ENCODE data around the gene FOXN3.

The FOXN3 gene

GRCh38 chr14:89288114-89288513, 128.9 kb downstream of the FOXN3 start:
- no peak overlapping the region for H3K27ac ChIP-seq
- no peaks in the 10 kb centered on the region for H3K9me3 ChIP-seq
- intact Hi-C loops (cut with DNase I; ENCODE audit: low total_unique reads): no loop called here
- peaks cover 0 to 29% (median 16%) of the 10 kb centered on the region in 4 donors for H3K4me1 ChIP-seq
- no peak for DNase-seq
- TF ChIP-seq, protein P1, sequence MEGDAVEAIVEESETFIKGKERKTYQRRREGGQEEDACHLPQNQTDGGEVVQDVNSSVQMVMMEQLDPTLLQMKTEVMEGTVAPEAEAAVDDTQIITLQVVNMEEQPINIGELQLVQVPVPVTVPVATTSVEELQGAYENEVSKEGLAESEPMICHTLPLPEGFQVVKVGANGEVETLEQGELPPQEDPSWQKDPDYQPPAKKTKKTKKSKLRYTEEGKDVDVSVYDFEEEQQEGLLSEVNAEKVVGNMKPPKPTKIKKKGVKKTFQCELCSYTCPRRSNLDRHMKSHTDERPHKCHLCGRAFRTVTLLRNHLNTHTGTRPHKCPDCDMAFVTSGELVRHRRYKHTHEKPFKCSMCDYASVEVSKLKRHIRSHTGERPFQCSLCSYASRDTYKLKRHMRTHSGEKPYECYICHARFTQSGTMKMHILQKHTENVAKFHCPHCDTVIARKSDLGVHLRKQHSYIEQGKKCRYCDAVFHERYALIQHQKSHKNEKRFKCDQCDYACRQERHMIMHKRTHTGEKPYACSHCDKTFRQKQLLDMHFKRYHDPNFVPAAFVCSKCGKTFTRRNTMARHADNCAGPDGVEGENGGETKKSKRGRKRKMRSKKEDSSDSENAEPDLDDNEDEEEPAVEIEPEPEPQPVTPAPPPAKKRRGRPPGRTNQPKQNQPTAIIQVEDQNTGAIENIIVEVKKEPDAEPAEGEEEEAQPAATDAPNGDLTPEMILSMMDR (IDR thresholded peaks at IDR 0.05): no peak
- H3K4me3 ChIP-seq: no peak overlapping the region
- peaks cover 0 to 12% (median 4%) of the 10 kb centered on the region in 3 donors for H3K36me3 ChIP-seq
- H3K27me3 ChIP-seq: no peaks in the 10 kb centered on the region

GRCh38 chr14:89284333-89285058, 132.5 kb downstream of the FOXN3 start:
- peak in 1 of 2 donors; percentile 66 for DNase-seq
- H3K36me3 ChIP-seq: peaks cover 9 to 13% (median 13%) of the 10 kb centered on the region in 3 donors
- peak overlapping the region; percentile 53 to 67 for H3K27ac ChIP-seq
- peak overlapping the region in 1 of 2 donors; percentile 3 for H3K4me3 ChIP-seq
- no peaks in the 10 kb centered on the region for H3K27me3 ChIP-seq
- no peaks in the 10 kb centered on the region for H3K9me3 ChIP-seq
- H3K4me1 ChIP-seq: peaks cover 0 to 16% (median 12%) of the 10 kb centered on the region in 4 donors
- intact Hi-C loops (cut with DNase I; ENCODE audit: low total_unique reads): no loop called here
- TF ChIP-seq, protein P1 (IDR thresholded peaks at IDR 0.05): no peak

DNA sequence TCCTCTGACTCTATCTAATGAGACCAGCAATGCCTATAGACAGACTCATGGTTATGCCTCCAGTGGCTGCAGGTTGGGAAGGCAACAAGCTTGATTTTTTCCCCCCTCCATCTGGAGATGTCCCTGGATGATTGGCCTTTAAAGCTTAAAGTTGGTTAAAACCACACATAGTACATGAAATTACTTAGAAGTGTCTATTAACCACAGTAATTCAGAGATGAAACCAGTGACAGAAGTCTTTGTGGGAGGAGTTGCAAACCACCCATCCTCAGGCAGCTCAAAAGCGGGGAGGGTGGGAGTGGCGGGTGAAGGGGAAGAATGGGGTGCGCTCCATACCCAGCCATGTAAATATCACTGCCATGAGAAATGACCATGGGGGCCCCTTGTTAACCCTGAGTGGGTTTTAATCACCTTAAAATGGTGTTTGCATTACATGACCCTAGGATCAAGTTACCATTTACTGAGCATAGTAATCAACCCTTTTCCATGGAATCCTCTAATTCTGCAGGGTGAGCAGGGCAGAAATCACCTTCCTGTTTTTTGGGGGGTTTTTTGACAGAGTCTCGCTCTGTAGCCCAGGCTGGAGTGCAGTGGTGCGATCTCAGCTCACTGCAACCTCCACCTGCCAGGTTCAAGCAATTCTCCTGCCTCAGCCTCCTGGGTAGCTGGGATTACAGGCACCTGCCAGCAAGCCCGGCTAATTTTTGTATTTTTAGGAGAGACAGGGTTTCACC, 133.5 kb downstream of the FOXN3 start:
- TF ChIP-seq, protein P1 (IDR thresholded peaks at IDR 0.05): no peak
- intact Hi-C loops (cut with DNase I; ENCODE audit: low total_unique reads): no loop called here
- H3K27ac ChIP-seq: peak overlapping the region; percentile 53 to 67
- no peaks in the 10 kb centered on the region for H3K9me3 ChIP-seq
- H3K4me1 ChIP-seq: peaks cover 0 to 16% (median 12%) of the 10 kb centered on the region in 4 donors
- H3K36me3 ChIP-seq: peaks cover 9 to 13% (median 13%) of the 10 kb centered on the region in 3 donors
- no peaks in the 10 kb centered on the region for H3K27me3 ChIP-seq
- no peak overlapping the region for H3K4me3 ChIP-seq
- DNase-seq: peak in 1 of 2 donors; percentile 1

- H3K36me3 ChIP-seq: peaks cover 9 to 13% (median 13%) of the 10 kb centered on the region in 3 donors
- no peaks in the 10 kb centered on the region for H3K9me3 ChIP-seq
- no peak overlapping the region for H3K27ac ChIP-seq
- intact Hi-C loops (cut with DNase I; ENCODE audit: low total_unique reads): no loop called here
- peak in 1 of 2 donors; percentile 16 for DNase-seq
- no peak overlapping the region for H3K4me3 ChIP-seq
- no peaks in the 10 kb centered on the region for H3K27me3 ChIP-seq
- TF ChIP-seq, protein P1 (IDR thresholded peaks at IDR 0.05): no peak
- peaks cover 0 to 16% (median 12%) of the 10 kb centered on the region in 4 donors for H3K4me1 ChIP-seq
These were observed 134.8 kb downstream of the FOXN3 start for GRCh38 chr14:89282191-89282590.

GRCh38 chr14:89280600-89280999, 136.4 kb downstream of the FOXN3 start:
- TF ChIP-seq, protein P1 (IDR thresholded peaks at IDR 0.05): no peak

More at GRCh38 chr14:89280600-89280999, 136.4 kb downstream of the FOXN3 start:
- DNase-seq: peak in 1 of 2 donors; percentile 48
- no peak overlapping the region for H3K4me3 ChIP-seq
- no peak overlapping the region for H3K27ac ChIP-seq
- no peaks in the 10 kb centered on the region for H3K27me3 ChIP-seq
- intact Hi-C loops (cut with DNase I; ENCODE audit: low total_unique reads): no loop called here
- H3K4me1 ChIP-seq: peaks cover 0 to 18% (median 12%) of the 10 kb centered on the region in 4 donors
- H3K9me3 ChIP-seq: no peaks in the 10 kb centered on the region
- H3K36me3 ChIP-seq: peaks cover 9 to 13% (median 13%) of the 10 kb centered on the region in 3 donors
